NT2/D1 (cell line): ENCODE results near the gene TMEM100.

ENCODE experiments used
- DNase-seq: peaks from one replicate; pipeline ENCODE4 v3.0.0-alpha.2; 2011; ENCODE audit warnings: low read depth, low spot score
- H3K27me3 ChIP-seq: 2 replicates; pipeline ENCODE4 v1.6.0; 2011; ENCODE audit warnings: mild to moderate bottlenecking; ENCODE audit not compliant: insufficient read length, insufficient read depth
- H3K36me3 ChIP-seq: 2 replicates; pipeline ENCODE4 v1.6.1; 2011; ENCODE audit warnings: mild to moderate bottlenecking, low read length, mixed read lengths; ENCODE audit not compliant: insufficient read depth, insufficient read length
- H3K4me1 ChIP-seq: 2 replicates; pipeline ENCODE4 v1.5.1; 2011; ENCODE audit not compliant: insufficient read depth, insufficient read length
- H3K4me3 ChIP-seq: 2 replicates; pipeline ENCODE4 v1.5.1; 2011; ENCODE audit warnings: low read depth; ENCODE audit not compliant: insufficient read length
- H3K9ac ChIP-seq: 2 replicates; pipeline ENCODE4 v1.6.0; 2011; ENCODE audit warnings: low read depth; ENCODE audit not compliant: insufficient read length
- H3K9me3 ChIP-seq: 2 replicates; pipeline ENCODE4 v1.5.1; 2011; ENCODE audit warnings: mild to moderate bottlenecking, low read length; ENCODE audit not compliant: insufficient read depth
- SUZ12 ChIP-seq: IDR thresholded peaks from 2 replicates; pipeline ENCODE4 v1.6.1; 2011; ENCODE audit not compliant: insufficient read length, insufficient read depth; ENCODE audit errors: extremely low read depth
- YY1 ChIP-seq: IDR thresholded peaks from 2 replicates; pipeline ENCODE4 v1.6.1; 2011; ENCODE audit not compliant: insufficient read length, insufficient read depth
- ZNF274 ChIP-seq: IDR thresholded peaks from 2 replicates; pipeline ENCODE4 v1.6.1; 2011; ENCODE audit warnings: mild to moderate bottlenecking, low read depth, low read length

Gene TMEM100

DNA sequence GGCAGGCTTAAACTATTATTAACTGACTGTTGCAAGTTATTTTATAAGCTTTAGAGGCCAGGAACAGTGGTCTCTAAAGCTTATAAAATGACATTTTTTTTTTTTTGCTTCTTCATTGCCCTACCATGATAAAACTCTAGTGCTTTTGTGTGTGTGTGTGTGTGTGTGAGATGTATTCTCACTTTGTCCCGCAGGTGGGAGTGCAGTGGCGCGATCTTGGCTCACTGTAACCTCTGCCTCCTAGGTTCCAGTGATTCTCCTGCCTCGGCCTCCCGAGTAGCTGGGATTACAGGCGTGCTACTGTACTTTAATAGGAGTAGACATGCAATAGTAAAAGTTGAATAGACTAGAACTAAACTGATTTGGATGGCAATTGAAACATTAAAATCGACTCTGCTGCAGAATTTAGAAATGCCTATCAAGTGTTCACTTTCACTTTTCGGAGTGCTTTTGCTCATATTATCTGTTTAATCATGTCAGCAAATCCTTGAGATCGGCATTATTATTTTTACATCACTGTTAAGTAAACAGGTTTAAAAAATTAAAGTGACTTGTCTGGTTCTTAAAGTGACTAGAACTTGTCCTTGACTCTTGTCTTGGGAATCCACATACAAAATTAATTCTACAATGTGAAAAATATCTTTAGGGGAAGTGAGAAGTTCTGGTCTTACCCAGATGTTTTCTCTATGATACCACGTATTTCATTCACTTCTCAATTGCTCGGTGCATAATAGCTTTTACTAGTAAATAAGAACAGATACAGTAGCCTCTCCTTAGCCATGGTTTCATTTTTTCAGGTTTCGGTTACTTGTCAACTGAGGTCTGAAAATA, 19.8 kb upstream of the TMEM100 start:
- H3K9me3 ChIP-seq: no peaks in the 10 kb centered on the region
- H3K27me3 ChIP-seq: no peaks in the 10 kb centered on the region
- no peaks in the 10 kb centered on the region for H3K4me1 ChIP-seq
- no peaks in the 10 kb centered on the region for H3K36me3 ChIP-seq
- no peak overlapping the region for H3K4me3 ChIP-seq
- H3K9ac ChIP-seq: no peak overlapping the region
- no peak for DNase-seq
- no peak for TF ChIP-seq ZNF274
- no peak for TF ChIP-seq SUZ12
- no peak for TF ChIP-seq YY1

DNA sequence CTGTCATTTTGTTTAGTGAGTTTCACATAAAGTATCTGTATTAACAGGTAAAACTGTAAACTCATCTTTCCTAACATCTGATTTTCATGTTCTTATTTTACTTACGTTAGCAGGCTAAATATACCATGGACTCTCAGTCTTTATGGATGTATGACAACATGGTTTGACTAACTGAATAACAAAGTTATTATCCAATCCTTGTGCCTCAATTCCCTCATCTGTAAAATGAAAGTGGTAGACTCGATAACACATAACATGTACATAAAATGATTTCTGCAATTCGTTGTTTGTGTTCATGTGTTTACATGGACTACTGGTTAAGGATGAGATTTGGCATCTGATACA, 18.7 kb upstream of the TMEM100 start:
- no peak overlapping the region for H3K9ac ChIP-seq
- no peak overlapping the region for H3K4me3 ChIP-seq
- no peaks in the 10 kb centered on the region for H3K27me3 ChIP-seq
- no peaks in the 10 kb centered on the region for H3K9me3 ChIP-seq
- DNase-seq: no peak
- no peaks in the 10 kb centered on the region for H3K4me1 ChIP-seq
- no peaks in the 10 kb centered on the region for H3K36me3 ChIP-seq
- TF ChIP-seq YY1: no peak

DNA sequence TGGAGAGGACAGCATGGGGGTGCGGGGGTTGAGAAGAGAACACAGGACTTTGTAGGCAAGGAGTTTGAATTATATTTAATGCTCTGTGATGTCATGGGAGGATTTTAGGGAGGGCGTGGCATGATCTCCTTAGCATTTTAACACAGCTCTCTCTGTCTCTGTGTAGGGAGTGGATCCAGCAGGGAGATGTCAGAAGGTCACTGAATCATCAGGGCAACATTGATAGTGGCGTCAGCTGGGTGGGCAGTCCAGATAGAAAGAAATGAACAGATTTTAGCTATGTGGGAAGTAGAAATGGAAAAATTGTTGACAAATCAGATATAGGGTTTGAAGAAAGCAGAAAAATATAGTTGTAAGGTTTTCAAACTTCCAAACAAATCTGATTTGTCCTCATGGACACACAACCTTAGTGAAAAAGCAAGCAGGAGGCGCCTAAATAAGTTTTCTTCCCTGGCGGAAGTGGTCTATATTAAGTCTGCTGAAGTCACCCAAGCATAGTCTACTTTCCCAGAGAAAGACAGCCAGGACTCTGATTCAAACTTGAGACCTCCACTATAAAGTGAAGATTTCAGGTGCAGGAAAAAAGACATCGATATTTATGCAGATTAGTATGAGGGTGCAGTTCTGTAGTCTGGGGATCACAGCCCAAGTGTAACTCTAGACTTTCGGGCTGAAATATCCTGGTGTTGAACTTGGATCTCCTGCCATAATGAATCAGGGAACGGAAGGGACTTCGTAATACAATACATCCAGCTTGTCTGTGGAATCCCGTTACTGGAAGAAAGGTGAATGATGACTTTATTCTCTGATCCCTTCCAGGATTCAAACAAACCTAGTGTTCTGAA, 18.1 kb upstream of the TMEM100 start:
- Histone ChIP-seq H3K4me1 (no peaks in the 10 kb centered on the region), H3K36me3 (no peaks in the 10 kb centered on the region), H3K9me3 (no peaks in the 10 kb centered on the region), H3K4me3 (no peak overlapping the region), H3K9ac (no peak overlapping the region), H3K27me3 (no peaks in the 10 kb centered on the region)
- TF ChIP-seq ZNF274 (no peak), SUZ12 (no peak), YY1 (no peak)
- no peak for DNase-seq

DNA sequence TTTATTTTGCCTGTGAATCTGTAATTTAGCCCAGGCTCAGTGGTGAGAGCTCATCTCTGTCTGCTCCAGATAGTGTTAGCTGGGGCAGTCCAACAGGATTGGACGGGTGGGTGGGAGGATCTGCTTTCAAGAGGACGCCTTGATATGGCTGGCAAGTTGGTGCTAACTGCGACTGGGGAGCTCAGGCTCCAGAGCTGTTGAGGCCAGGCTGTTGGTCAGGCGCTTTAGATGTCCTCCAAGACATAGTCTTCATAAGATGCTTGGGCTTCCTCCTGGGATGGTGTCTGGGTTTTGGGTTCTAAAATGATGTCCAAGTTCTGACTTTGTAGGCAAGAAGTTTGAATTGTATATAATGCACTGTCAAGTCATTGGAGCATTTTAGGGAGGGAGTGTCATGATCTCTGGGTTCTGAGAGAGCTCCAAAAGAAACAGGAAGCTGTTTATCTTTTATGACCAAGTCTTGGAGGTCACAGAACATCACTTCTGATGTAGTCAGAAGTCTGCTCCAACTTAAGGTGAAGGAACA, 15.4 kb upstream of the TMEM100 start:
- Histone ChIP-seq H3K4me1 (no peaks in the 10 kb centered on the region), H3K9ac (no peak overlapping the region), H3K4me3 (no peak overlapping the region), H3K36me3 (no peaks in the 10 kb centered on the region), H3K27me3 (no peaks in the 10 kb centered on the region), H3K9me3 (no peaks in the 10 kb centered on the region)
- no peak for DNase-seq
- TF ChIP-seq SUZ12: no peak
- TF ChIP-seq YY1: no peak
- TF ChIP-seq ZNF274: no peak

DNA sequence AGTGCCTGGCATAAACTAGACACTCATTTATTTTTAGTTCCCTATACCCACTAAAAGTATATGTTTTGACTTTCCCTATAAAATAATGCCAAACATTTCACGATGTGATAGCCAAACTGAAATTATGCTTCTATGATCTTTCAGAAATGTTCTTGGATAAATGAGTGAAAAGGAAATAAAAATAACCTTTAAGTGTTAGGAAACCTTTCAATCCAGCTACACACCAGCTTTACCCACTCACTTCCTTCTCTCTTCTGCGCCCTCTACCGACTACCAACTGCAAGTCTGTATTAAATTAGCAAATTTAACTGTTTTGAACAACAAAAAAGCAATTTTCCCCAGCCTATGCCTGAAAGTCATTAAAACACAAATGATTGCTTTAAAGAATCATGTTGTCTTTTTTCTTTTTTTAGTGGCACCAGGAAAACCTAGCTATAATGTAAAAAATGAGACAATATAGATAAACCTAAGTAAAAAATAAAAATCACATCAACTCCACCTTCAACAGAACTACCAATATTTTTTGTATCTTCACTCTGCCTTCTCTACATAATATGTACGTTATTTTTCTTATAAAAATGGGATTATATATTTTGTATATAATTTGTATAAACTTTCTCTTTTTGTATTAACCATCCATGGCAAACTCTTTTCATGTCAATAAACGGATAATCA, 13.2 kb upstream of the TMEM100 start:
- Histone ChIP-seq H3K4me3 (no peak overlapping the region), H3K9me3 (no peaks in the 10 kb centered on the region), H3K27me3 (no peaks in the 10 kb centered on the region), H3K36me3 (no peaks in the 10 kb centered on the region), H3K4me1 (no peaks in the 10 kb centered on the region), H3K9ac (no peak overlapping the region)
- no peak for TF ChIP-seq YY1
- TF ChIP-seq ZNF274: no peak
- no peak for TF ChIP-seq SUZ12
- DNase-seq: peak; percentile 27

DNA sequence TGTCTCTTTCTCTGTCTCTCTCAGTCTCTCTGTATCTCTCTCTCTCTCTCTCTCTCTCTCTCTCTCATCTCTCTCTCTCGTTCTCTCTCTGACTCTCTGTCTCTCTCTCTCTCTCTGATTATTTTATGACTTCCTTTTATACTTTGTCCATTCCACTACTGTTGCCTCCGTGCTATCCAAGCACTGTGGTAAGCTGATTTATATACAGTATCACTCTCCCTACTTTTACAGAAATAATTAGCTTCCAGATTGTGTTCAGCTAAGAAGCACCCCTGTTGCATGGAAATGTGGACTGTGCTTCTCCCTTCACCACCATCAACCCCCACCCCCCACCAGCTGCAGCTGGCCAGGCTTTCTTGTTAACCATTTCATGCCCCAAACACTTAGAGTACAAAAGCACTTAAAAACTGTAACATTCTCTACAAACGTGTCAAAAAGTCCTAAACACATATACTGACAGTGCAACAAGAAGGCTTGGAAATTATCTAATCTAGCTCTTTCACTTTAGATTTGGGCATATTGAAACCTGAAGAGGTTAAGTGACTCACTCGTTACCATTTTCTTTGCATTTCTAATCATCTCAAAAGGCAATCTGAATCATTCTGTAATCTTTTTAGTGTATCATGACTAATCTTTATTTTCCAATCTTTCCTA, 11.6 kb upstream of the TMEM100 start:
- Histone ChIP-seq H3K27me3 (no peaks in the 10 kb centered on the region), H3K9me3 (no peaks in the 10 kb centered on the region), H3K4me1 (no peaks in the 10 kb centered on the region), H3K9ac (no peak overlapping the region), H3K36me3 (no peaks in the 10 kb centered on the region), H3K4me3 (no peak overlapping the region)
- no peak for TF ChIP-seq ZNF274
- TF ChIP-seq YY1: no peak
- no peak for TF ChIP-seq SUZ12
- no peak for DNase-seq

DNA sequence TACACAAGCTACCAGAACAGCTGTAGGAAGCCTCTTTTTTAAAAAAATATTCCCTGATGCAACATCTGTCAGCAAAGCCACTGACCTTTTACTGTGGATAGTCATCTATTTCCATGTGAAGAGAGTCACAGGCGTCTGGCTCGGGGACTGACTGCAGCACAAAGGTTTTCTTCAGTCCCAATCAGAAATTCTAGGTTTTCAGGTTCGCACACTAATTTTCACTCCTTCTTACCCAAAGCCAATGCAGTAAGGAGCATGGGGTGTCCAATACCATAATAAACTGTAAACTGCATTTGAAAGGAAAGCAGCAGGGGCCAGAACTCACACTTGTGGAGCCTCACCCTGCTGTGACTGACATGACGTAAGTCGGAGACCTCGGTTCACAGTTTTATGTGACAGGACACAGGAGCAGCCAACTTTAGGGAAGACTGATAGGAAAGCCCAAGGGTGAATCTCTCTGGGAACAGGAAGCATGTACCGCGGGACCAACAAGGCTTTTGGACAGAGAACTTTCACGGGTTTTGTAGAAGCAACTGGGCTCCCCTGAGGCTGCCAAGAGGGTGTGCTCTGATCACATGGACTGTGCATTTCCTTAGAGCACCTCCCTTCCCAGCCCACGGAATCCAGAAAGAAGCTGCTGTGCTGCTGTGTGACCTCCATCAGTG, 9.1 kb upstream of the TMEM100 start:
- H3K9me3 ChIP-seq: no peaks in the 10 kb centered on the region
- no peak for DNase-seq
- H3K4me3 ChIP-seq: no peak overlapping the region
- H3K36me3 ChIP-seq: no peaks in the 10 kb centered on the region
- TF ChIP-seq YY1 (no peak), SUZ12 (no peak), ZNF274 (no peak)
- peaks cover 2% of the 10 kb centered on the region for H3K4me1 ChIP-seq
- H3K9ac ChIP-seq: no peak overlapping the region
- no peaks in the 10 kb centered on the region for H3K27me3 ChIP-seq
